H9 (cell line): ENCODE results near the gene CENPB. TPM values are rescaled to one million over a fixed set of nuclear protein-coding genes. Genes with fewer than 3 reads are reported as not detected.
A peak's percentile ranks its signal among the peaks of the same experiment; 100 is the strongest.

ENCODE experiments used
- DNase-seq: peaks from one replicate; pipeline ENCODE4 v3.0.0-alpha.2; 2017
- H2AFZ ChIP-seq: one replicate; pipeline ENCODE4 v1.6.1; 2013; ENCODE audit warnings: mild to moderate bottlenecking, low read length, control low read depth, moderate library complexity
- H2AK5ac ChIP-seq: 2 replicates; pipeline ENCODE4 v1.6.1; 2013; ENCODE audit warnings: low read length, control low read depth, mixed read lengths; ENCODE audit not compliant: insufficient read length
- H2BK120ac ChIP-seq: one replicate; pipeline ENCODE4 v1.6.1; 2013; ENCODE audit warnings: low read depth, mild to moderate bottlenecking, low read length, control low read depth, inconsistent platforms; ENCODE audit not compliant: poor library complexity, severe bottlenecking
- H2BK12ac ChIP-seq: 2 replicates; pipeline ENCODE4 v1.6.1; 2013; ENCODE audit warnings: low read length, control low read depth, mixed read lengths, low read depth; ENCODE audit not compliant: insufficient read length
- H2BK15ac ChIP-seq: 2 replicates; pipeline ENCODE4 v1.6.1; 2013; ENCODE audit warnings: low read depth, low read length, control low read depth
- H2BK20ac ChIP-seq: one replicate; pipeline ENCODE4 v1.6.1; 2013; ENCODE audit warnings: low read depth, mild to moderate bottlenecking, low read length, control low read depth, inconsistent platforms; ENCODE audit not compliant: poor library complexity, severe bottlenecking
- H2BK5ac ChIP-seq: 2 replicates; pipeline ENCODE4 v1.6.1; 2013; ENCODE audit warnings: low read length, control low read depth, mixed read lengths; ENCODE audit not compliant: insufficient read length
- H3K14ac ChIP-seq: 2 replicates; pipeline ENCODE4 v1.6.1; 2013; ENCODE audit warnings: low read length, control low read depth; ENCODE audit not compliant: insufficient read depth
- H3K18ac ChIP-seq: 2 replicates; pipeline ENCODE4 v1.6.1; 2013; ENCODE audit warnings: low read depth, mild to moderate bottlenecking, mixed read lengths, low read length, control low read depth; ENCODE audit not compliant: insufficient read length
- H3K23ac ChIP-seq: 2 replicates; pipeline ENCODE4 v1.6.1; 2013; ENCODE audit warnings: low read length, control low read depth, mixed read lengths, low read depth; ENCODE audit not compliant: insufficient read length
- H3K23me2 ChIP-seq: 2 replicates; pipeline ENCODE4 v1.6.1; 2013; ENCODE audit warnings: low read depth, mild to moderate bottlenecking, mixed read lengths, low read length, control low read depth; ENCODE audit not compliant: insufficient read length, poor library complexity, severe bottlenecking
- H3K27ac ChIP-seq: 2 replicates; pipeline ENCODE4 v1.5.1; 2013; ENCODE audit warnings: low read length, control low read depth, mixed read lengths, low read depth; ENCODE audit not compliant: insufficient read length
- H3K27me3 ChIP-seq: 2 replicates; pipeline ENCODE4 v1.6.1; 2013; ENCODE audit warnings: low read length, control low read depth, inconsistent platforms; ENCODE audit not compliant: insufficient read depth
- H3K4ac ChIP-seq: 2 replicates; pipeline ENCODE4 v1.6.1; 2013; ENCODE audit warnings: low read depth, mild to moderate bottlenecking, control low read depth, inconsistent platforms, low read length, moderate library complexity
- H3K4me1 ChIP-seq: 2 replicates; pipeline ENCODE4 v1.6.1; 2013; ENCODE audit warnings: low read length, control low read depth, inconsistent platforms; ENCODE audit not compliant: insufficient read depth
- H3K4me2 ChIP-seq: 2 replicates; pipeline ENCODE4 v1.6.1; 2013; ENCODE audit warnings: low read length, control low read depth, mixed read lengths; ENCODE audit not compliant: insufficient read length, insufficient read depth
- H3K56ac ChIP-seq: 2 replicates; pipeline ENCODE4 v1.6.1; 2013; ENCODE audit warnings: low read depth, mild to moderate bottlenecking, mixed read lengths, low read length, control low read depth; ENCODE audit not compliant: insufficient read length
- H3K79me1 ChIP-seq: 2 replicates; pipeline ENCODE4 v1.6.1; 2013; ENCODE audit warnings: low read depth, mild to moderate bottlenecking, moderate library complexity, low read length, control low read depth, inconsistent platforms; ENCODE audit not compliant: insufficient read depth, poor library complexity, severe bottlenecking
- H3K79me2 ChIP-seq: 2 replicates; pipeline ENCODE4 v1.6.1; 2013; ENCODE audit warnings: low read length, control low read depth, inconsistent platforms; ENCODE audit not compliant: insufficient read depth
- H3K9ac ChIP-seq: 2 replicates; pipeline ENCODE4 v1.6.1; 2013; ENCODE audit warnings: low read length, control low read depth, mixed read lengths; ENCODE audit not compliant: insufficient read length; ENCODE audit errors: extremely low read depth
- H3K9me3 ChIP-seq: one replicate; pipeline ENCODE4 v1.6.1; 2013; ENCODE audit warnings: low read depth, low read length, inconsistent platforms; ENCODE audit not compliant: control insufficient read depth
- H3T11ph ChIP-seq: one replicate; pipeline ENCODE4 v1.6.1; 2013; ENCODE audit warnings: mild to moderate bottlenecking, low read length, control low read depth, inconsistent platforms
- H4K20me1 ChIP-seq: one replicate; pipeline ENCODE4 v1.6.1; 2013; ENCODE audit not compliant: control insufficient read depth, insufficient read length, insufficient read depth
- H4K5ac ChIP-seq: 2 replicates; pipeline ENCODE4 v1.6.1; 2013; ENCODE audit warnings: low read depth, mild to moderate bottlenecking, mixed read lengths, low read length, control low read depth; ENCODE audit not compliant: insufficient read length
- H4K8ac ChIP-seq: replicated peaks from 2 replicates; pipeline ENCODE4 v1.6.1; 2013; ENCODE audit warnings: low read length, control low read depth, mixed read lengths, low read depth; ENCODE audit not compliant: insufficient read length
- H4K91ac ChIP-seq: 2 replicates; pipeline ENCODE4 v1.6.1; 2013; ENCODE audit warnings: low read depth, mild to moderate bottlenecking, moderate library complexity, mixed read lengths, low read length, control low read depth; ENCODE audit not compliant: insufficient read length
- H3K27ac Mint-ChIP-seq, 3 experiments: 2 replicates in 2 of 3; 3 replicates in 1 of 3; pipeline ENCODE4 v1.8.0; 2020 to 2021; ENCODE audit warnings: mixed read lengths in 3 of 3, mild to moderate bottlenecking in 1 of 3, moderate library complexity in 1 of 3
- H3K27me3 Mint-ChIP-seq: 2 replicates; pipeline ENCODE4 v1.8.0; 2021; ENCODE audit warnings: low read depth, mild to moderate bottlenecking, moderate library complexity, mixed read lengths
- H3K36me3 Mint-ChIP-seq, 3 experiments: 2 replicates in 2 of 3; 3 replicates in 1 of 3; pipeline ENCODE4 v1.8.0; 2020 to 2021; ENCODE audit warnings: low read depth in 3 of 3, mixed read lengths in 3 of 3; ENCODE audit not compliant: insufficient read depth in 1 of 3
- H3K4me1 Mint-ChIP-seq, 2 experiments: 2 replicates each; pipeline ENCODE4 v1.8.0; 2020; ENCODE audit warnings: mixed read lengths in 2 of 2
- H3K4me3 Mint-ChIP-seq, 2 experiments: 2 replicates in 1 of 2; 3 replicates in 1 of 2; pipeline ENCODE4 v1.8.0; 2020 to 2021; ENCODE audit warnings: mild to moderate bottlenecking in 2 of 2, mixed read lengths in 2 of 2, moderate library complexity in 1 of 2
- H3K9me3 Mint-ChIP-seq, 2 experiments: 2 replicates in 1 of 2; 3 replicates in 1 of 2; pipeline ENCODE4 v1.8.0; 2020; ENCODE audit warnings: mild to moderate bottlenecking in 2 of 2, mixed read lengths in 2 of 2, moderate library complexity in 1 of 2
- whole genome bisulfite sequencing: extraction: QIAGEN DNeasy Blood & Tissue Kit; methylation state at CpG from one replicate; pipeline ENCODE4 v1.1.7; 2013; ENCODE audit warnings: missing lambda C conversion rate, low lambda C conversion rate, mixed read lengths; ENCODE audit not compliant: insufficient read length; ENCODE audit errors: extremely low coverage; 5-methylcytosine and 5-hydroxymethylcytosine counted together
- total RNA-seq: library from RNA; stranded (reverse); gene quantifications from 2 replicates; pipeline ENCODE4 v1.2.1, GENCODE V29; 2021
- TF ChIP-seq, protein P1 (sequence below): fragments of 200-600 bp; sonication (generic); conservative IDR thresholded peaks from 3 replicates; pipeline ENCODE4 v1.8.0; 2021; ENCODE audit warnings: antibody characterized with exemption, mild to moderate bottlenecking

The CENPB gene
- total RNA-seq, 1 experiment from 2014 or later, result 63.1 TPM

DNA sequence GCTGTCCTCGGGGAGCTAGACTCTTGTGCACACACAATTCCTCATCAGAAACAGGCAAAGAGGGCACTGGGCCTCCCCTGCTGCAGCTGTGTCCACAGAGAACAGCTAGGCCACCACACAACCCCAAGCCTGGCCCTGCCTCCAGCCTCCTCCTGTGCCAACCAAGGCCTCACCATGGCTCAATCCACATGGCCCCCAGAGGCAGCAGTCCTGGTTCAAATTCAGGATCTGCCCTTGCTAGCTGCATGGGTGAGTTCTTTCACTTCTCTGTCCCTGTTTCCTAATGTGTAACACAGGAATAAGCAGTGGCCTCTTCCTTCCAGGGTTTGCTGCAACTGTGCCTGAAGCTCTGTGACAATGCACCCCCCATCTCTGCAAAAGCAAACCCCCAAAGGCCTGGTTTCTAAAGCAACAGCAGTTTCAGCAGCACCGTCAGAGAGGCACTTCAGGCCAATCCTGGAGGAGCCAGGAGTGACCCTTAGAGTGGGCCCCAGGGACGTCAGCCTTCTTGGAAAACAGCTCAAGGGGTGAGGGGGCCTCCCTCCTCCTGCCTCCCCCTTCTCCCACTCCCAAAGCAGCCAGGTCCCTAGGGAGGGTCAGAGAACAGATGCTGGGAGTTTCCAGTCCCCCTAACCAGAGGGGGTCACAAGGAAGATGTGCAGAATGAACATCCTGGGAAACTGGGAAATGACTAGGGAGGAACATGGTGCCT, 21.2 kb downstream of the CENPB start:
- no peaks in the 10 kb centered on the region for H4K20me1 ChIP-seq
- H2AK5ac ChIP-seq, result no peak overlapping the region
- no peak overlapping the region for H3K4me2 ChIP-seq
- H3K9ac ChIP-seq, result no peak overlapping the region
- H4K91ac ChIP-seq, result no peak overlapping the region
- Mint-ChIP-seq H3K27ac (no peak overlapping the region), H3K4me1 (peaks cover 16 to 21% of the 10 kb centered on the region in 2 experiments), H3K4me3 (peak overlapping the region; percentile 91 to 97; a peak in 2 of 5 replicates), H3K36me3 (peaks cover 3 to 8% (median 7%) of the 10 kb centered on the region in 3 experiments; a peak in 5 of 7 replicates), H3K27me3 (peaks cover 12% of the 10 kb centered on the region), H3K9me3 (no peaks in the 10 kb centered on the region; a peak in 1 of 5 replicates)
- peaks cover 20% of the 10 kb centered on the region for H3K23me2 ChIP-seq
- no peak overlapping the region for H3K56ac ChIP-seq
- H4K8ac ChIP-seq, result no peak overlapping the region
- H3K23ac ChIP-seq, result no peak overlapping the region
- H4K5ac ChIP-seq, result no peak overlapping the region
- H3T11ph ChIP-seq, result no peak overlapping the region
- TF ChIP-seq, protein P1, sequence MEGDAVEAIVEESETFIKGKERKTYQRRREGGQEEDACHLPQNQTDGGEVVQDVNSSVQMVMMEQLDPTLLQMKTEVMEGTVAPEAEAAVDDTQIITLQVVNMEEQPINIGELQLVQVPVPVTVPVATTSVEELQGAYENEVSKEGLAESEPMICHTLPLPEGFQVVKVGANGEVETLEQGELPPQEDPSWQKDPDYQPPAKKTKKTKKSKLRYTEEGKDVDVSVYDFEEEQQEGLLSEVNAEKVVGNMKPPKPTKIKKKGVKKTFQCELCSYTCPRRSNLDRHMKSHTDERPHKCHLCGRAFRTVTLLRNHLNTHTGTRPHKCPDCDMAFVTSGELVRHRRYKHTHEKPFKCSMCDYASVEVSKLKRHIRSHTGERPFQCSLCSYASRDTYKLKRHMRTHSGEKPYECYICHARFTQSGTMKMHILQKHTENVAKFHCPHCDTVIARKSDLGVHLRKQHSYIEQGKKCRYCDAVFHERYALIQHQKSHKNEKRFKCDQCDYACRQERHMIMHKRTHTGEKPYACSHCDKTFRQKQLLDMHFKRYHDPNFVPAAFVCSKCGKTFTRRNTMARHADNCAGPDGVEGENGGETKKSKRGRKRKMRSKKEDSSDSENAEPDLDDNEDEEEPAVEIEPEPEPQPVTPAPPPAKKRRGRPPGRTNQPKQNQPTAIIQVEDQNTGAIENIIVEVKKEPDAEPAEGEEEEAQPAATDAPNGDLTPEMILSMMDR, result no peak
- no peak overlapping the region for H2AFZ ChIP-seq
- H3K79me2 ChIP-seq, result no peaks in the 10 kb centered on the region
- no peak overlapping the region; the same call in 1 of the 2 replicates for H3K14ac ChIP-seq
- H2BK12ac ChIP-seq, result no peak overlapping the region
- H2BK5ac ChIP-seq, result no peak overlapping the region
- H3K4ac ChIP-seq, result no peak overlapping the region
- H3K27me3 ChIP-seq, result no peaks in the 10 kb centered on the region
- no peak for DNase-seq
- peaks cover 3% of the 10 kb centered on the region for H3K79me1 ChIP-seq
- no peak overlapping the region for H3K18ac ChIP-seq
- no peak overlapping the region for H2BK15ac ChIP-seq
- H2BK20ac ChIP-seq, result no peak overlapping the region
- WGBS, result no CpG with 5 or more reads among the region's 3 CpGs
- no peak overlapping the region for H2BK120ac ChIP-seq
- H3K9me3 ChIP-seq, result no peaks in the 10 kb centered on the region
- no peaks in the 10 kb centered on the region for H3K4me1 ChIP-seq
- no peak overlapping the region for H3K27ac ChIP-seq
